WTC11 (cell line): ENCODE data around the gene ST3GAL5.

Experiments
- FOXP1 ChIP-seq: sonication (generic); formaldehyde crosslinking; IDR thresholded peaks from 2 replicates; pipeline ENCODE4 v1.8.0; 2022; ENCODE audit warnings: missing genetic modification reagents, mild to moderate bottlenecking, moderate library complexity, borderline replicate concordance
- KAT7 ChIP-seq: sonication (generic); formaldehyde crosslinking; IDR thresholded peaks from 2 replicates; pipeline ENCODE4 v1.8.1; 2023; ENCODE audit warnings: missing genetic modification reagents, mild to moderate bottlenecking, borderline replicate concordance
- MAX ChIP-seq: sonication (generic); formaldehyde crosslinking; IDR thresholded peaks from 2 replicates; pipeline ENCODE4 v1.8.0; 2022; ENCODE audit warnings: mild to moderate bottlenecking, missing genetic modification reagents
- RELA ChIP-seq: sonication (generic); formaldehyde crosslinking; IDR thresholded peaks from 2 replicates; pipeline ENCODE4 v1.8.1; 2022; ENCODE audit warnings: missing genetic modification reagents, mild to moderate bottlenecking, borderline replicate concordance
- SP1 ChIP-seq: sonication (generic); formaldehyde crosslinking; conservative IDR thresholded peaks from 2 replicates; pipeline ENCODE4 v1.8.1; 2022; ENCODE audit warnings: missing genetic modification reagents
- ZNF138 ChIP-seq: sonication (generic); formaldehyde crosslinking; conservative IDR thresholded peaks from 2 replicates; pipeline ENCODE4 v1.8.1; 2022; ENCODE audit warnings: mild to moderate bottlenecking, moderate library complexity, missing genetic modification reagents

GRCh38 chr2:85800586-85800985, 88.2 kb downstream of the ST3GAL5 start:
- TF ChIP-seq RELA (CRISPR knock-in tag) (no peak), MAX (CRISPR knock-in tag) (no peak), ZNF138 (no peak), KAT7 (CRISPR knock-in tag) (no peak), SP1 (CRISPR knock-in tag) (no peak), FOXP1 (CRISPR knock-in tag) (no peak)
